Tibial artery (tissue), 4 donors: ENCODE measurements around the gene RXRA.
A peak's percentile ranks its signal among the peaks of the same experiment; 100 is the strongest.

Experiments used
- DNase-seq, 2 donors: peaks; one replicate each; pipeline ENCODE4 v3.0.0-alpha.2; 2019
- H3K27ac ChIP-seq, 2 donors: fragments of 200-600 bp; sonication (generic) in 1 of 2; 1 replicate in 1 of 2; 2 replicates in 1 of 2; pipeline ENCODE4 v1.5.1; 2018 to 2019; ENCODE audit warnings: mild to moderate bottlenecking in 1 of 2
- H3K27me3 ChIP-seq, 2 donors: fragments of 200-600 bp; sonication (generic) in 1 of 2; one replicate each; pipeline versions ENCODE4 v1.5.1 to v1.6.0; 2016 to 2019
- H3K36me3 ChIP-seq, 3 donors: fragments of 200-600 bp; sonication (generic) in 2 of 3; one replicate each; pipeline ENCODE4 v1.5.1; 2016 to 2019; ENCODE audit warnings: mild to moderate bottlenecking in 2 of 3
- H3K4me1 ChIP-seq, 4 donors: fragments of 200-600 bp; sonication (generic) in 2 of 4; 1 replicate in 3 of 4; 2 replicates in 1 of 4; pipeline ENCODE4 v1.5.1; 2016 to 2019
- H3K4me3 ChIP-seq, 2 donors: fragments of 200-600 bp; sonication (generic) in 1 of 2; 1 replicate in 1 of 2; 2 replicates in 1 of 2; pipeline ENCODE4 v1.5.1; 2018 to 2019; ENCODE audit warnings: mild to moderate bottlenecking in 2 of 2
- H3K9me3 ChIP-seq, 3 donors: fragments of 200-600 bp; sonication (generic) in 1 of 3; one replicate each; pipeline ENCODE4 v1.5.1; 2016 to 2019
- CTCF ChIP-seq, 2 experiments: fragments of 200-600 bp in 1 of 2; fragments of 450-650 bp in 1 of 2; IDR thresholded peaks; one replicate each; pipeline ENCODE4 v1.5.1; 2017 to 2019; ENCODE audit warnings: antibody characterized with exemption in 2 of 2, mild to moderate bottlenecking in 1 of 2, moderate library complexity in 1 of 2
- intact Hi-C: fragments of 100-400 bp; cut with DNase I; formaldehyde crosslinking; loops from one replicate; pipeline ENCODE4 v1.15.0; 2023; ENCODE audit warnings: low total_unique reads

The RXRA gene

GRCh38 chr9:134376386-134377142 is 50.3 kb downstream of the RXRA start:
- Histone ChIP-seq H3K27me3 (no peaks in the 10 kb centered on the region), H3K9me3 (no peaks in the 10 kb centered on the region), H3K27ac (peak overlapping the region; percentile 75), H3K4me1 (peaks cover 14 to 100% (median 86%) of the 10 kb centered on the region in 4 donors), H3K4me3 (no peak overlapping the region), H3K36me3 (no peaks in the 10 kb centered on the region)
- no peak for TF ChIP-seq CTCF (IDR thresholded peaks at IDR 0.05)
- intact Hi-C loops: no loop called here
- no peak for DNase-seq

GRCh38 chr9:134377143-134377484 is 50.9 kb downstream of the RXRA start:
- no peak for TF ChIP-seq CTCF (IDR thresholded peaks at IDR 0.05)
- Histone ChIP-seq H3K36me3 (no peaks in the 10 kb centered on the region), H3K4me3 (no peak overlapping the region), H3K4me1 (peaks cover 14 to 100% (median 85%) of the 10 kb centered on the region in 4 donors), H3K27ac (no peak overlapping the region), H3K9me3 (no peaks in the 10 kb centered on the region), H3K27me3 (no peaks in the 10 kb centered on the region)
- DNase-seq: no peak
- intact Hi-C loops: no loop called here

GRCh38 chr9:134377976-134378375 is 51.7 kb downstream of the RXRA start:
- H3K4me3 ChIP-seq: no peak overlapping the region
- peak overlapping the region in 1 of 2 donors; percentile 31 for H3K27ac ChIP-seq
- peak; percentile 69 to 85 for DNase-seq
- no peaks in the 10 kb centered on the region for H3K9me3 ChIP-seq
- H3K36me3 ChIP-seq: no peaks in the 10 kb centered on the region
- intact Hi-C loops: no loop called here
- H3K4me1 ChIP-seq: peaks cover 14 to 100% (median 82%) of the 10 kb centered on the region in 4 donors
- no peaks in the 10 kb centered on the region for H3K27me3 ChIP-seq
- TF ChIP-seq CTCF (IDR thresholded peaks at IDR 0.05): no peak

- Histone ChIP-seq H3K4me1 (peaks cover 14 to 99% (median 80%) of the 10 kb centered on the region in 4 donors), H3K4me3 (no peak overlapping the region), H3K27ac (peak overlapping the region in 1 of 2 donors; percentile 31), H3K9me3 (no peaks in the 10 kb centered on the region), H3K27me3 (no peaks in the 10 kb centered on the region), H3K36me3 (no peaks in the 10 kb centered on the region)
- no peak for TF ChIP-seq CTCF (IDR thresholded peaks at IDR 0.05)
- intact Hi-C loops: no loop called here
- no peak for DNase-seq
Observed at GRCh38 chr9:134378901-134379338, 52.7 kb downstream of the RXRA start.

- Histone ChIP-seq H3K27ac (no peak overlapping the region), H3K4me1 (peaks cover 6 to 99% (median 75%) of the 10 kb centered on the region in 4 donors)
- intact Hi-C loops: no loop called here
Observed at GRCh38 chr9:134379831-134380365, 53.6 kb downstream of the RXRA start.

More at GRCh38 chr9:134379831-134380365, 53.6 kb downstream of the RXRA start:
- DNase-seq: no peak
- no peak for TF ChIP-seq CTCF (IDR thresholded peaks at IDR 0.05)
- H3K27me3 ChIP-seq: no peaks in the 10 kb centered on the region
- H3K9me3 ChIP-seq: no peaks in the 10 kb centered on the region
- no peak overlapping the region for H3K4me3 ChIP-seq
- no peaks in the 10 kb centered on the region for H3K36me3 ChIP-seq
